OCI-LY7 (cell line): ENCODE measurements around the gene PCYOX1L. TPM values are rescaled to one million over a fixed set of nuclear protein-coding genes. Genes with fewer than 3 reads are reported as not detected.

Source experiments
- BruUV-seq: library from RNA; stranded (reverse); fragments of 400-500 nt; replicated peaks from 2 replicates; lab custom pipeline; 2021; lab: Mats Ljungman, UMichigan
- CTCF ChIA-PET: fragments of 300-600 bp; sonication (Branson Sonifier 250); formaldehyde crosslinking; loops from one replicate; lab custom pipeline; 2022; ENCODE audit warnings: antibody characterized with exemption; ENCODE audit not compliant: unreplicated experiment; lab: Charles Lee
- POLR2A ChIA-PET: fragments of 300-600 bp; sonication (Branson Sonifier 250); formaldehyde crosslinking; loops from one replicate; lab custom pipeline; 2022; ENCODE audit warnings: antibody characterized with exemption; lab: Charles Lee
- DNase-seq: peaks from one replicate; pipeline ENCODE4 v3.0.0-alpha.2; 2015; ENCODE audit warnings: low spot score
- H2AFZ ChIP-seq: fragments of 200-600 bp; sonication (generic), shearing (Covaris generic); 2 replicates; pipeline ENCODE4 v1.6.1; 2014; ENCODE audit warnings: mild to moderate bottlenecking, antibody characterized with exemption, low read length, moderate library complexity
- H3K27ac ChIP-seq: fragments of 200-600 bp; sonication (generic); 2 replicates; pipeline ENCODE4 v1.5.1; 2014; ENCODE audit warnings: mixed run types, low read depth, mild to moderate bottlenecking, moderate library complexity, low read length, inconsistent platforms; ENCODE audit not compliant: poor library complexity, severe bottlenecking
- H3K36me3 ChIP-seq: fragments of 200-600 bp; sonication (generic); 2 replicates; pipeline ENCODE4 v1.6.1; 2014; ENCODE audit warnings: mild to moderate bottlenecking, antibody characterized with exemption, low read length, moderate library complexity, mixed read lengths; ENCODE audit not compliant: insufficient read depth
- H3K4me1 ChIP-seq: fragments of 200-600 bp; sonication (generic); 2 replicates; pipeline ENCODE4 v1.5.1; 2014; ENCODE audit warnings: mild to moderate bottlenecking, low read length; ENCODE audit not compliant: insufficient read depth, poor library complexity, severe bottlenecking
- H3K4me2 ChIP-seq: fragments of 200-600 bp; sonication (generic); 2 replicates; pipeline ENCODE4 v1.6.1; 2014; ENCODE audit warnings: mild to moderate bottlenecking, low read length
- H3K4me3 ChIP-seq: fragments of 200-600 bp; sonication (generic); 2 replicates; pipeline ENCODE4 v1.5.1; 2014; ENCODE audit warnings: mild to moderate bottlenecking, low read depth, low read length; ENCODE audit not compliant: poor library complexity, severe bottlenecking
- H3K79me2 ChIP-seq: fragments of 200-600 bp; sonication (generic); 2 replicates; pipeline ENCODE4 v1.6.1; 2016; ENCODE audit warnings: low read depth, mild to moderate bottlenecking, low read length, moderate library complexity, mixed read lengths; ENCODE audit not compliant: insufficient read depth
- H3K9me2 ChIP-seq: fragments of 200-600 bp; sonication (generic); 2 replicates; pipeline ENCODE4 v1.6.1; 2016; ENCODE audit warnings: mild to moderate bottlenecking, low read length, mixed read lengths; ENCODE audit not compliant: insufficient read depth
- H3K9me3 ChIP-seq: fragments of 200-600 bp; sonication (generic); 2 replicates; pipeline ENCODE4 v1.6.1; 2014; ENCODE audit warnings: mild to moderate bottlenecking, mixed run types, low read length, mixed read lengths
- H4K20me1 ChIP-seq: fragments of 200-600 bp; sonication (generic); 2 replicates; pipeline ENCODE4 v1.6.1; 2014; ENCODE audit warnings: mild to moderate bottlenecking, antibody characterized with exemption, low read length, moderate library complexity, mixed read lengths; ENCODE audit not compliant: insufficient read depth
- CTCF ChIP-seq: fragments of 200-600 bp; sonication (generic); conservative IDR thresholded peaks from 2 replicates; pipeline ENCODE4 v1.5.1; 2014; ENCODE audit warnings: mild to moderate bottlenecking, antibody characterized with exemption, low read length, moderate library complexity, mixed read lengths
- EZH2phosphoT487 ChIP-seq: fragments of 200-600 bp; sonication (generic); IDR thresholded peaks from 2 replicates; pipeline ENCODE4 v1.6.1; 2018; ENCODE audit warnings: low read depth, borderline replicate concordance, mild to moderate bottlenecking, mixed run types, antibody characterized with exemption, low read length, moderate library complexity, mixed read lengths
- intact Hi-C: fragments of 100-400 bp; cut with micrococcal nuclease; formaldehyde crosslinking; loops from one replicate; pipeline ENCODE4 v1.10.0; 2022; ENCODE audit not compliant: unreplicated experiment
- total RNA-seq, 2 experiments: library from RNA; depleted of rRNA in 1 of 2; stranded (reverse); fragments of >200 nt in 1 of 2; shearing (Covaris generic) in 1 of 2; gene quantifications; 2 replicates each; pipeline ENCODE4 v1.2.3, GENCODE V29; 2014 to 2022

Gene PCYOX1L
- total RNA-seq, 2 experiments from 2014 or later, result 22.5 to 33.3 TPM

- no peaks in the 10 kb centered on the region for H3K4me1 ChIP-seq
- intact Hi-C loops, result no loop called here
- ChIA-PET POLR2A (interaction anchor here (0.5 kb wide), 1 partner anchor 158 kb away, joined by 3 read pairs; no protein-coding TSS in a partner anchor), CTCF (no interaction called here)
- H3K79me2 ChIP-seq, result no peaks in the 10 kb centered on the region
- no peak for DNase-seq
- TF ChIP-seq CTCF (no peak), EZH2phosphoT487 (no peak)
- no peak overlapping the region for H3K27ac ChIP-seq
- no peak overlapping the region for H3K4me2 ChIP-seq
- H3K9me3 ChIP-seq, result no peaks in the 10 kb centered on the region
- H3K4me3 ChIP-seq, result no peak overlapping the region
- H3K9me2 ChIP-seq, result no peaks in the 10 kb centered on the region
- no TSS peak for BruUV-seq
- no peaks in the 10 kb centered on the region for H3K36me3 ChIP-seq
- no peaks in the 10 kb centered on the region for H4K20me1 ChIP-seq
- no peak overlapping the region for H2AFZ ChIP-seq
Measured at GRCh38 chr5:149406203-149406978, 48.5 kb downstream of the PCYOX1L start.

GRCh38 chr5:149406979-149407306, 49.1 kb downstream of the PCYOX1L start:
- H4K20me1 ChIP-seq, result no peaks in the 10 kb centered on the region
- DNase-seq, result no peak
- H3K4me1 ChIP-seq, result no peaks in the 10 kb centered on the region
- TF ChIP-seq CTCF (no peak), EZH2phosphoT487 (no peak)
- H3K9me2 ChIP-seq, result no peaks in the 10 kb centered on the region
- H3K36me3 ChIP-seq, result no peaks in the 10 kb centered on the region
- BruUV-seq, result no TSS peak
- H3K27ac ChIP-seq, result no peak overlapping the region
- H3K4me2 ChIP-seq, result no peak overlapping the region
- no peaks in the 10 kb centered on the region for H3K9me3 ChIP-seq
- POLR2A ChIA-PET, result interaction anchor here (0.5 kb wide), 1 partner anchor 157 kb away, joined by 3 read pairs; no protein-coding TSS in a partner anchor
- intact Hi-C loops, result no loop called here
- H3K79me2 ChIP-seq, result no peaks in the 10 kb centered on the region
- no peak overlapping the region for H2AFZ ChIP-seq
- CTCF ChIA-PET, result no interaction called here
- no peak overlapping the region for H3K4me3 ChIP-seq
